ENCODE data around the gene FMNL2.

Gene FMNL2

GRCh38 chr2:152446213-152446612 is 111.2 kb downstream of the FMNL2 start:
- no peak for DNase-seq (ENCODE audit: low read depth, low spot score)

DNA sequence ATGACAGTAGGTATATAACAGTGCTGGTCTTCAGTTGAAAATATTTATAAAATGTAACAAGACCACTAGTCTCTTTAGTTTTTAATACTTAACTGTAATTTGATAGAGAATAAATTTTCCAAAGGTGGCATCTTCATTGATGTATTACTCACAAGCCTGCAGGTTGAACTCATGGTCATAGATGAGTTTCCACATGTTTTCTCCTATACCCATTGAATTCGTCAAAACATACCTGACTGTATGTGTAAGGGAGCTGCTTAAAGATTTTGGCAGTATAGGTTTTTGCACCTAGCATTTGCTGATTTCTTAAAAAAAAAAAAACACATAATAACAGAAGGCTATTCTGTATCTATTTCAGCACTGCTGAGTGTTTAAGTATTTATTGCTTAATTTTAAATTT is 112.9 kb downstream of the FMNL2 start:
- DNase-seq (ENCODE audit: low read depth, low spot score), result no peak

DNA sequence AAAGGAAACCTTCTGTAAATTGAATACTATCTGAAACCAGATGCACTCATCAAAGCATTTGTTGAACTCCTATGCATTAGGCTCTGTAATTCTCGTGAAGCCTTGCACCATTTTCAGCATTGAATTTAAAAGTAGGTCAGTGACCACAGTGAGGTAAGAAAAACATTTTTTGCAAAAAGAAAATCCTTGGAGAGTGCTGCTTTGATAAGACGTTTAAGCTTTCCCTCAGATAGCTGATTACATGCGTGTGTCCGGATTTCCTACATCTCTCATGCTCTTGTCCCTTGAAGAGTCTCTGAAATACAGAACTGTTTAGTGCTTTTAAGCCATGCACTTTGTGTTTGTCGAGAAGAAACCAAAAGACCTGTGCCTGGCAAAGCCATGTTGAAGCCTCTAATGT is 113.6 kb downstream of the FMNL2 start:
- DNase-seq (ENCODE audit: low read depth, low spot score), result no peak

DNA sequence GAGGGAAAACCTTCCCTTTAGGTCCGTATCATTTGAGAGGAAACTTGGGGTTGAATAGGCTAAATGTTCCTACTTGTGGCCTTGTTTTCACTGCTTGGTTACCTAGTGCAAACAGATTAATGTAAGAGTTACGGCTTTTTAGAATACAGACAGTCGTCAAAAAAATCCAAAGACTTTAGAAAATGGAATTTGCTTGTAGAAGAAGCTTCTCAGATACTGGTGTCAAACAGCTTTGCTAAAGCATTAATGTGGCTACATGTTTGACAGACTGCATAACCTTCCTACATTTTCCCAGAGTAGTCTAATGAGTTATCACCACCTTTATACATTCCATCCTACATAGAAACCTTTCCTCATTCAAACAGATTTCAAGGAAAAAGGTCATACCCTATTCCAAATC is 114.6 kb downstream of the FMNL2 start:
- DNase-seq (ENCODE audit: low read depth, low spot score), result no peak

DNA sequence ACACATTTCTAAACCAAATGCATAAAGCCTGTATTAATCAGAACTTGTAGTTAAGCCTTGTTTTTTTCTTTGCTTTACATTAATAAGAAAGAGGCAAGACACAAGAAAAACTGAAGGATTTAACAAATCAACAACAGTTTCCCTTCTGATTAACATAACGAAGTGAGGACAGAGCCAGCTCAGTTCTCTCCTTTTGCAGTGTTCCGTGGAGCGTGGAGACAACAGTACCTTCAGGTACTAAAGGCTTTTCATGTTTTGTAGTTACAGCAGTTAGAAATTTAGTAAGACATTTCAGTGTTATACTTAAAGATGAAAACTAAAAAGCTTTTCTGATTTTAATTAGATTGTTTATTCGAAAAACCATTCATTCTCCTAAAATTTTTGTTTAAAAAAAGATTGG is 115.2 kb downstream of the FMNL2 start:
- DNase-seq (ENCODE audit: low read depth, low spot score), result no peak

DNA sequence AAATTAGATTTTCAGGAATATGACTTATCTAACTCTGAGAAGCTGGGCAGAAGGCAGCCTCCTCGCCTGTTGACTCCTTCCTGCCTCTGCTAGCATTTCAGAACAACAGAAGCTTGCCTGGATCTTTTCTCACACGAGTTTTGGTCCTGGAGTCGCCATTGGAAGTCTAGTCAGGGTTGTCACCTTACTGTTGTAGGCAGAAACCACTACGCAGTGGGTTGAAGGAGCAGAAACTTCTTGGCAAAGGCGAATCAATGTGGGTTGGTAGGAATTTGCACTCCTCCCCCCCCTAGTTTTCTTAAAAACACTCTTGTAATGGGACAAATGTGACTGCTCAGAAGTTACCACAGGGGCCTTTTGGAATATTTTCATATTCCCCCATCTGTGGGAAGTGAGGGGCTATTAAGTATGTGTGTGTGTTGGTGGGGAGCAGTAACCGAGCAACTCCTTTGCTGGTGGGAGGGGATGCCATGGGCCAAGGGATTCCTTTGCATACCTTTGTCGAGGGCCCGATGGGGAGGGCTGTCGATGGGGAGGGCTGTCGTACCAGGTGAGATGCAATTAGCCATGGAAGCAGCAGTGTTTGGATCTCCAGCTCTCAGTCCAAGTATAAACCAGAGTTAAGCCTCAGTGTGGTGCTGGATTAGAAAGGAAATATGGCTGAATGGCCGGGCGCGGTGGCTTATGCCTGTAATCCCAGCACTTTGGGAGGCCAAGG is 117.4 kb downstream of the FMNL2 start:
- DNase-seq (ENCODE audit: low read depth, low spot score), result no peak

DNA sequence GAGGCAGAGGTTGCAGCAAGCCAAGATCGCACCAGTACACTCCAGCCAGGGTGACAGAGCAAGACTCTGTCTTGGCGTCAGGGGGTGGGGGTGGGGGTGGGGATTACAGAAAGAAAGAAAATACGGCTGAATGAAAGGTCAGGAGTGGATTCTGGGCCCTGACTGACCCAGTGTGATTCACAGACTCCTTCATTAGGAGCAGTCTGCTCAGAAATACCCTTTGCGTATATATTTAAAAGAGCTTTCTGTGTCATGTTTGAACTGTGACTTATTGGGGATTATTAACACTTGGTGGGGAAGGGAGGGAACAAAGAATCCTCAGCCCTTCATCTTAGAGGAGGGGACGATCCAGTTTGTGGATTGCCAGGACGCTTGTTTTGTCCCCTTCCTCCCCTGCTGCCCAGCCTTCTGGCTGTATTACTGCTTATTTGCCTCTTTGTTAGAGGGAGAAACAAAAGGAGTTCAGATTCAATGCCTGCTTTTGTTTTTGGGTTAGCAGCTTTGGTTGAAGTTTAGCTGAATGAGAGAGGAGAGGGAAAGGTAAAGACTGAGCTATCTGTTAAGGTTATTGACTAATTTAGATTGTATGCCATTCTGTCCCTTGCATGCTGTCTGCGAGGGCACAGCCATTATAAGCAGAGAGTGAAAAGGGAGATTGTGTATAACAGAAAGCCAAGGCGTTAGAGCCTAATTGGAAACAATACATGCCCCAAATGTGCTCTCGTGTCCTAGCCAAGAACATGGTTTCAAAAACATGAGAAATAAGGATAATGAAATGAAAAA is 118.3 kb downstream of the FMNL2 start:
- DNase-seq (ENCODE audit: low read depth, low spot score), result no peak

DNA sequence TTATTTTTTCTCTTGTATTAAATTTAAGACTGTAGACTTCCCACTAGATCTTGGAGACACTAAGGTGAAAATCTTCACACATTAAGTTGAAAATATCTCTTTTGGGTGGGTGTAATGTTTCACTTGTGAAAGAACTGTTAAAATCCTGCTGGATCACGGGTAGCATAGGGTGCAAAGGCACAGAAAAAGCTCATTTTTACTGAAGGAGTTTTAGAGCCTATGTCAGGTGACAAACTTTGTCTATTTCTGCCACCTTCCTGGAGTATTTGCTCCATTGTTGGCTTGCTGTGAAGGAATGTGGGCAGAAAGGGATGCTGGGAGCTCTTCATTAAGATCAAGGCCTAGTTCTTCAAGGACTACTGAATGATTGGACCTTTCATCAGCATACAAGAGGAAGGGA is 119.4 kb downstream of the FMNL2 start:
- no peak for DNase-seq (ENCODE audit: low read depth, low spot score)

- no peak for DNase-seq (ENCODE audit: low read depth, low spot score)
Measured at GRCh38 chr2:152454960-152455359, 120.0 kb downstream of the FMNL2 start.

- no peak for DNase-seq (ENCODE audit: low read depth, low spot score)
Measured at GRCh38 chr2:152455738-152456137, 120.8 kb downstream of the FMNL2 start.

DNA sequence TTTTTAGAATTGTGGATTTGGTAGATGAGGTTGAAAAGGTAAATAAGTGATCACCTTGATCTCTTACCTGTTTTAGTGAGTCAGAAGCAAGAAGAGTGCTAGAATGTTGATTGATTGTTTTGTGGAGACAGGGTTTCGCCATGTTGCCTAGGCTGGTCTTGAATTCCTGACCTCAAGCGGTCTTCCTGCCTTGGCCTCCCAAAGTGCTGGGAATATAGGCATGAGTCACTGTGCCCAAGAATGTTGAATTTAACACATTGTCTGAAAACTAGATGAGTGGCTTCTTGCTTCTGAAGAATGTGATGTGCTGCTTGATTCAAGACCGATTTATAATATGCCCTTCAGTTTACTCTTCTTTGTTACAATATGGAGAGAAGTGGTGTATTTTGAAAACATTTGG is 121.3 kb downstream of the FMNL2 start:
- DNase-seq (ENCODE audit: low read depth, low spot score), result no peak

- no peak for DNase-seq (ENCODE audit: low read depth, low spot score)
Measured at GRCh38 chr2:152458441-152458940, 123.5 kb downstream of the FMNL2 start.

- no peak for DNase-seq (ENCODE audit: low read depth, low spot score)
Measured at GRCh38 chr2:152459091-152459490, 124.1 kb downstream of the FMNL2 start.

DNA sequence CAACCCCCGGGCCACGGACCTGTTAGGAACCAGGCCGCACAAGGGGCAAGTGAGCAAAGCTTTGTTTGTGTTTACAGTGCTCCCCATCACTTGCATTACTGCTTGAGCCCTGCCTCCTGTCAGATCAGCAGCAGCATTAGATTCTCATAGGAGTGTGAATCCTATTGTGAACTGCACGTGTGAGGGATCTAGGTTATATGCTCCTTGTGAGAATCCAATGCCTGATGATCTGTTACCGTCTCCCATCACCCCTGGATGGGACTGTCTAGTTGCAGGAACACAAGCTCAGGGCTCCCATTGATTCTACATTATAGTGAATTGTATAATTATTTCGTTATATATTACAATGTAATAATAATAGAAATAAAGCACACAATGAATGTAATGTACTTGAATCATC is 125.6 kb downstream of the FMNL2 start:
- DNase-seq (ENCODE audit: low read depth, low spot score), result no peak

GRCh38 chr2:152462120-152462519 is 127.1 kb downstream of the FMNL2 start:
- no peak for DNase-seq (ENCODE audit: low read depth, low spot score)

DNA sequence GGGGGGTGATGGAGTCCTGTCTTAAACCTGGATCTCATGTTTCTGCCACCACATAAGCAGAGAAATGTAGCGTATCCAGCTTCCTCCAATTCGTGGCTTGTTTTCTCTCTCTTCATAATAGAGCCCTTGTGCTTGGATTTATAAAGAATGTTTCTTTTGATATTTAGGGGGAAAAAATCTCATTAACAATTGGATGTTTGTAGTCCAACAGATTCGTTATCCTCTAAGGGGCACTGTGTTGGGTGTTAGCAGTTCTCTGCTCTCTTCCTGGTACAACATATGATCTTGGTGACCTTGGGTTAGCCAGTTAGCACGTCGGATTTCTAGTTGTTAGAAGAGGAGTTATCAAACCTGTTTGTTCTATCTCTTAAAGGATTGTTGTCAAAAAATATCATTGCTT is 127.8 kb downstream of the FMNL2 start:
- no peak for DNase-seq (ENCODE audit: low read depth, low spot score)

GRCh38 chr2:152464851-152465470 is 130.0 kb downstream of the FMNL2 start:
- DNase-seq (ENCODE audit: low read depth, low spot score), result no peak

GRCh38 chr2:152465541-152465940 is 130.6 kb downstream of the FMNL2 start:
- DNase-seq (ENCODE audit: low read depth, low spot score), result no peak

- DNase-seq (ENCODE audit: low read depth, low spot score), result no peak
Measured at GRCh38 chr2:152466041-152466440, 131.1 kb downstream of the FMNL2 start.

- DNase-seq (ENCODE audit: low read depth, low spot score), result no peak
Measured at GRCh38 chr2:152466980-152467676, 132.2 kb downstream of the FMNL2 start.

GRCh38 chr2:152467677-152468410 is 132.9 kb downstream of the FMNL2 start:
- no peak for DNase-seq (ENCODE audit: low read depth, low spot score)
